ENCODE measurements around the gene PROM1.

Gene PROM1

DNA sequence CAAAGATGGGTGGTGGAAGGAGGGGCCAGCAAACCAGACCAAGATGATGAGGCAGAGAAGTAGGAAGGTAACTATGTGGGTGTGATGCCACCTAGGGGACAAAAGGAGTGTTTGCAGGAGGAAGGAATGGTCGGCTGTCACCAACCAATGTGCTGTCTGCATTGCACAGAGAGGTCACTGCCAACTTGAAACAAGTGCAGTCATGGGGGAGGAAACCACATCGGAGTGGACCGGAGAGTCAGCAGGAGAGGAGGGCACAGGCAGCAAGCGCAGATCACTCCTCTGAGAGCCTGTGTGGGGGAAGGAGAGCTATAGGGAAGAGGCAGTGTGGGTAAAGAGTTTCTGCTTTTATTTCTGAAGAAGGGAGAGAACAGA lies 82.4 kb downstream of the PROM1 start:
- H3K36me3 ChIP-seq (replicated peaks) = no peaks in the 10 kb centered on the region
- peaks cover 2% of the 10 kb centered on the region for H3K27me3 ChIP-seq (replicated peaks)
- H3K27ac ChIP-seq = no peak overlapping the region
- no peak overlapping the region for H3K4me3 ChIP-seq (ENCODE audit: low read depth, low read length)
- DNase-seq = peak; percentile 77
- TF ChIP-seq, protein P1, sequence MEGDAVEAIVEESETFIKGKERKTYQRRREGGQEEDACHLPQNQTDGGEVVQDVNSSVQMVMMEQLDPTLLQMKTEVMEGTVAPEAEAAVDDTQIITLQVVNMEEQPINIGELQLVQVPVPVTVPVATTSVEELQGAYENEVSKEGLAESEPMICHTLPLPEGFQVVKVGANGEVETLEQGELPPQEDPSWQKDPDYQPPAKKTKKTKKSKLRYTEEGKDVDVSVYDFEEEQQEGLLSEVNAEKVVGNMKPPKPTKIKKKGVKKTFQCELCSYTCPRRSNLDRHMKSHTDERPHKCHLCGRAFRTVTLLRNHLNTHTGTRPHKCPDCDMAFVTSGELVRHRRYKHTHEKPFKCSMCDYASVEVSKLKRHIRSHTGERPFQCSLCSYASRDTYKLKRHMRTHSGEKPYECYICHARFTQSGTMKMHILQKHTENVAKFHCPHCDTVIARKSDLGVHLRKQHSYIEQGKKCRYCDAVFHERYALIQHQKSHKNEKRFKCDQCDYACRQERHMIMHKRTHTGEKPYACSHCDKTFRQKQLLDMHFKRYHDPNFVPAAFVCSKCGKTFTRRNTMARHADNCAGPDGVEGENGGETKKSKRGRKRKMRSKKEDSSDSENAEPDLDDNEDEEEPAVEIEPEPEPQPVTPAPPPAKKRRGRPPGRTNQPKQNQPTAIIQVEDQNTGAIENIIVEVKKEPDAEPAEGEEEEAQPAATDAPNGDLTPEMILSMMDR (IDR thresholded peaks at IDR 0.05; ENCODE audit: low read depth, low read length, missing control alignments) = peak; percentile 89
- in situ Hi-C loops (cut with HindIII; ENCODE audit: low pct_ligation_motif_present, low sequenced_read_pairs) = no loop called here

- Histone ChIP-seq H3K27me3 (replicated peaks) (peaks cover 2% of the 10 kb centered on the region), H3K36me3 (replicated peaks) (no peaks in the 10 kb centered on the region), H3K4me3 (ENCODE audit: low read depth, low read length) (no peak overlapping the region), H3K27ac (no peak overlapping the region)
- in situ Hi-C loops (cut with HindIII; ENCODE audit: low pct_ligation_motif_present, low sequenced_read_pairs) = no loop called here
- DNase-seq = no peak
- TF ChIP-seq, protein P1 (IDR thresholded peaks at IDR 0.05; ENCODE audit: low read depth, low read length, missing control alignments) = no peak
Observed at GRCh38 chr4:16000708-16001483, 82.9 kb downstream of the PROM1 start.

- TF ChIP-seq, protein P1 (IDR thresholded peaks at IDR 0.05; ENCODE audit: low read depth, low read length, missing control alignments) = no peak
- H3K27me3 ChIP-seq (replicated peaks) = no peaks in the 10 kb centered on the region
- no peaks in the 10 kb centered on the region for H3K36me3 ChIP-seq (replicated peaks)
- peak; percentile 22 for DNase-seq
- H3K27ac ChIP-seq = no peak overlapping the region
- H3K4me3 ChIP-seq (ENCODE audit: low read depth, low read length) = no peak overlapping the region
- in situ Hi-C loops (cut with HindIII; ENCODE audit: low pct_ligation_motif_present, low sequenced_read_pairs) = no loop called here
Observed at GRCh38 chr4:15996773-15997172, 87.0 kb downstream of the PROM1 start.

GRCh38 chr4:15995826-15996225 lies 88.0 kb downstream of the PROM1 start:
- in situ Hi-C loops (cut with HindIII; ENCODE audit: low pct_ligation_motif_present, low sequenced_read_pairs) = no loop called here
- Histone ChIP-seq H3K36me3 (replicated peaks) (no peaks in the 10 kb centered on the region), H3K27ac (no peak overlapping the region), H3K4me3 (ENCODE audit: low read depth, low read length) (no peak overlapping the region), H3K27me3 (replicated peaks) (no peaks in the 10 kb centered on the region)
- TF ChIP-seq, protein P1 (IDR thresholded peaks at IDR 0.05; ENCODE audit: low read depth, low read length, missing control alignments) = no peak
- no peak for DNase-seq

DNA sequence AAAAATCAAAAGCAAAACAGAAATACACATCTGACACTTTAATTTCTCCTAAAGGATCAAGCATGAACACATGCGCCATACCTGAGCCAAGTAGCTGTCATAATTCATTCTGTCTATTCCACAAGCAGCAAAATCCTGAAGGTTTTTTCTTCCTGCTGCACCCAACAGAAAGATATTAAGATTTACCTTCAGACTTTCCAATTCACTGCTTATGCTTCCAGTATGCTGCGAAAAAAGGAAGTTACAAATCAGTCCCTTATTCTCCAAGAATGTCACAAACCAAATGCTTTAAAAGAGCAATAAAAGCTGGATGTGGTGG lies 91.7 kb downstream of the PROM1 start:
- TF ChIP-seq, protein P1 (IDR thresholded peaks at IDR 0.05; ENCODE audit: low read depth, low read length, missing control alignments) = no peak
- Histone ChIP-seq H3K27ac (no peak overlapping the region), H3K27me3 (replicated peaks) (no peaks in the 10 kb centered on the region), H3K36me3 (replicated peaks) (no peaks in the 10 kb centered on the region), H3K4me3 (ENCODE audit: low read depth, low read length) (no peak overlapping the region)
- no peak for DNase-seq
- in situ Hi-C loops (cut with HindIII; ENCODE audit: low pct_ligation_motif_present, low sequenced_read_pairs) = no loop called here

Data from brain microvascular endothelial cell (primary cell).